GM12878 (cell line): ENCODE measurements around the gene CCN6. TPM values are rescaled to one million over a fixed set of nuclear protein-coding genes. Genes with fewer than 3 reads are reported as not detected.

ENCODE experiments used
- ATAC-seq: fragments of 200-7000 bp; cut with Tn5 transposase; 3 replicates; pipeline ENCODE4 v1.9.1; 2020; ENCODE audit warnings: mild to moderate bottlenecking, moderate library complexity
- BruUV-seq: library from RNA; stranded (reverse); fragments of 400-500 nt; replicated peaks from 2 replicates; lab custom pipeline; 2021; lab: Mats Ljungman, UMichigan
- CTCF ChIA-PET: fragments of 300-600 bp; sonication (Branson Sonifier 250); formaldehyde crosslinking; extraction: SDS; loops from one replicate; lab custom pipeline; 2021; ENCODE audit warnings: inconsistent platforms; lab: Yijun Ruan, JAX
- POLR2A ChIA-PET: fragments of 350-600 bp; formaldehyde crosslinking; extraction: SDS; loops from one replicate; lab custom pipeline; 2021; ENCODE audit warnings: inconsistent platforms; lab: Charles Lee
- RAD21 ChIA-PET: fragments of 300-600 bp; sonication (Branson Sonifier 250); formaldehyde crosslinking; loops from one replicate; lab custom pipeline; 2023; ENCODE audit warnings: antibody characterized with exemption; ENCODE audit not compliant: unreplicated experiment; lab: Charles Lee
- SMC1A ChIA-PET: fragments of 300-600 bp; sonication (Branson Sonifier 250); formaldehyde crosslinking; loops from one replicate; lab custom pipeline; 2023; ENCODE audit not compliant: unreplicated experiment, uncharacterized antibody; lab: Charles Lee
- DNase-seq: peaks from one replicate; pipeline ENCODE4 v3.0.0-alpha.2; 2011; ENCODE audit warnings: low read depth, low spot score
- FAIRE-seq: peaks from 3 replicates; lab custom pipeline; 2011; peaks lifted over from hg19 to GRCh38; lab: Jason Lieb, UNC
- H2AFZ ChIP-seq: 2 replicates; pipeline ENCODE4 v1.6.0; 2011; ENCODE audit warnings: low read depth, low read length, control low read depth; ENCODE audit not compliant: control insufficient read depth
- H3K27ac ChIP-seq: 2 replicates; pipeline ENCODE4 v1.5.1; 2011; ENCODE audit warnings: control low read depth; ENCODE audit not compliant: control insufficient read depth, insufficient read depth
- H3K27me3 ChIP-seq, 2 experiments: replicated peaks in 1 of 2; 2 replicates each; pipeline versions ENCODE4 v1.6.0 to v1.6.1; 2011; ENCODE audit warnings: low read length in 1 of 2; ENCODE audit not compliant: control insufficient read depth in 2 of 2, insufficient read depth in 2 of 2
- H3K36me3 ChIP-seq, 2 experiments: 2 replicates each; pipeline ENCODE4 v1.5.1; 2011; ENCODE audit warnings: low read length in 1 of 2; ENCODE audit not compliant: control insufficient read depth in 2 of 2, insufficient read depth in 2 of 2
- H3K4me1 ChIP-seq: 2 replicates; pipeline ENCODE4 v1.6.1; 2011; ENCODE audit warnings: mild to moderate bottlenecking, low read length, moderate library complexity, mixed read lengths; ENCODE audit not compliant: control insufficient read depth, insufficient read depth
- H3K4me2 ChIP-seq: 2 replicates; pipeline ENCODE4 v1.6.0; 2011; ENCODE audit warnings: control low read depth; ENCODE audit not compliant: control insufficient read depth, insufficient read depth
- H3K4me3 ChIP-seq: fragments of 200-600 bp; sonication (generic); 2 replicates; pipeline ENCODE4 v1.5.1; 2016
- H3K79me2 ChIP-seq: 2 replicates; pipeline ENCODE4 v1.6.0; 2011; ENCODE audit warnings: low read length; ENCODE audit not compliant: control insufficient read depth, insufficient read depth
- H3K9ac ChIP-seq: 2 replicates; pipeline ENCODE4 v1.8.0; 2011; ENCODE audit warnings: low read length, control low read depth, mixed read lengths; ENCODE audit not compliant: control insufficient read depth, insufficient read depth
- H3K9me3 ChIP-seq: replicated peaks from 3 replicates; pipeline ENCODE4 v1.5.1; 2011; ENCODE audit warnings: mild to moderate bottlenecking, low read length; ENCODE audit not compliant: control insufficient read depth, insufficient read depth
- H4K20me1 ChIP-seq: 2 replicates; pipeline ENCODE4 v1.6.0; 2011; ENCODE audit not compliant: control insufficient read depth, insufficient read depth
- CBFB ChIP-seq: IDR thresholded peaks from 2 replicates; pipeline ENCODE4 v1.6.1; 2016; ENCODE audit warnings: antibody characterized with exemption, low read depth
- CHD4 ChIP-seq: fragments of 200-600 bp; sonication (generic); IDR thresholded peaks from 2 replicates; pipeline ENCODE4 v1.6.1; 2016; ENCODE audit warnings: mild to moderate bottlenecking
- CREM ChIP-seq: IDR thresholded peaks from 2 replicates; pipeline ENCODE4 v1.6.1; 2014; ENCODE audit warnings: antibody characterized with exemption, low read depth
- EED ChIP-seq: sonication (generic); IDR thresholded peaks from 2 replicates; pipeline ENCODE4 v1.6.1; 2016; ENCODE audit warnings: antibody characterized with exemption, low read depth
- HDAC2 ChIP-seq: fragments of 200-600 bp; sonication (generic); IDR thresholded peaks from 2 replicates; pipeline ENCODE4 v1.6.1; 2017
- KLF5 ChIP-seq: fragments of 450-650 bp; IDR thresholded peaks from 2 replicates; pipeline ENCODE4 v1.6.1; 2014; ENCODE audit warnings: mild to moderate bottlenecking; ENCODE audit not compliant: partially characterized antibody
- MEF2B ChIP-seq: fragments of 450-650 bp; IDR thresholded peaks from 2 replicates; pipeline ENCODE4 v1.6.1; 2018; ENCODE audit warnings: mild to moderate bottlenecking, moderate library complexity; ENCODE audit not compliant: partially characterized antibody, poor library complexity, severe bottlenecking
- NBN ChIP-seq: fragments of 450-650 bp; IDR thresholded peaks from 2 replicates; pipeline ENCODE4 v1.6.1; 2016
- SIX5 ChIP-seq: IDR thresholded peaks from 2 replicates; pipeline ENCODE4 v1.6.1; 2011; ENCODE audit warnings: mild to moderate bottlenecking, low read depth, low read length, moderate library complexity; ENCODE audit not compliant: severe bottlenecking
- SREBF1 ChIP-seq: IDR thresholded peaks from 2 replicates; pipeline ENCODE4 v1.6.1; 2012; ENCODE audit warnings: mild to moderate bottlenecking, low read length
- WGBS: methylation state at CpG from one replicate; pipeline ENCODE4 v1.1.6; 2016; ENCODE audit warnings: low lambda C conversion rate; ENCODE audit not compliant: insufficient replicate concordance, insufficient coverage; ENCODE audit errors: missing lambda C conversion rate; 5-methylcytosine and 5-hydroxymethylcytosine counted together
- in situ Hi-C: fragments of 300-500 bp; cut with MboI; formaldehyde crosslinking; loops from 9 replicates; pipeline ENCODE4 v1.14.3; 2018; ENCODE audit warnings: mixed read lengths
- intact Hi-C: fragments of 100-400 bp; cut with micrococcal nuclease; formaldehyde crosslinking; loops from one replicate; pipeline ENCODE4 v1.14.2; 2022; ENCODE audit not compliant: unreplicated experiment
- polyA plus RNA-seq, 11 experiments: library from polyadenylated mRNA; depleted of rRNA in 4 of 11; unstranded in 6 of 11; stranded (reverse) in 5 of 11; fragments of >200 nt; fragmentation: Nextera tagmentation in 4 of 11; fragmentation: Illumina TruSeq in 1 of 11; extraction: Ambion mirVana in 4 of 11; extraction: Trizol in 1 of 11; gene quantifications; 1 replicate in 1 of 11; 2 replicates in 10 of 11; pipeline versions ENCODE4 v1.2.1 to v1.2.3, GENCODE V29; 2011 to 2016; ENCODE audit warnings: inconsistent platforms in 2 of 11, missing spikeins in 2 of 11, low read depth in 1 of 11
- total RNA-seq, 4 experiments: library from RNA; depleted of rRNA in 3 of 4; stranded (reverse); fragments of >200 nt in 3 of 4; fragmentation: Illumina TruSeq in 1 of 4; extraction: Trizol in 1 of 4; gene quantifications; 2 replicates each; pipeline versions ENCODE4 v1.2.1 to v1.2.3, GENCODE V29; 2013 to 2021
- TF ChIP-seq, protein P1 (sequence below): IDR thresholded peaks from 2 replicates; pipeline ENCODE4 v1.6.1; 2012; ENCODE audit warnings: improper control_type of control experiment, low read depth, low read length; ENCODE audit not compliant: insufficient replicate concordance

Gene CCN6
- total and polyA plus RNA-seq, 10 of the 15 experiments (the other 5 are each of a cell fraction or from before 2014, with no cell fraction given), result 0.05 to 0.24 (median 0.19) TPM; not detected in 5

DNA sequence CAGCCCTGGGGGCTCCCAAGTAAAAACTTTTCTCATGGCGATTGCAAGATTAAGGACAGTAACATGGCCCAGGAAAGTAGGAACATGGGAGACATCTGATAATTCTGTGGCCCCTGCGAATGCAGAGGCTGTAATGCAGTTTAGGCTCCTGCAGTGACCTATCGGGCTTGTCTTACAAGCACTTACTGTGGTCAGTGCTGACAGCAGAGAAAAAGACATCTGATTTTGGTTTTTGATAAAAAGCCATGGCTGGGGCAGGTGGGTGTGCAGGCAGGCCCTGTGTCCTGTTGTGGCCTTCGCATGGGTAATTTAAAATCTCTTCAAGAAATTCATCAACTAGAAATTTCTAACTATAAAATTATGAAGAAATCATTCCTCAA is 19.3 kb upstream of the CCN6 start:
- in situ Hi-C loops (loop anchor here (5.0 kb wide), 1 partner anchor 327 kb away; no protein-coding TSS in a partner anchor), intact Hi-C loops (no loop called here)
- Histone ChIP-seq H3K9ac (no peak overlapping the region), H2AFZ (no peak overlapping the region), H3K27ac (no peak overlapping the region), H3K9me3 (no peaks in the 10 kb centered on the region), H4K20me1 (no peaks in the 10 kb centered on the region), H3K36me3 (no peaks in the 10 kb centered on the region), H3K4me2 (no peak overlapping the region), H3K79me2 (no peaks in the 10 kb centered on the region), H3K27me3 (no peaks in the 10 kb centered on the region), H3K4me3 (no peak overlapping the region), H3K4me1 (no peaks in the 10 kb centered on the region)
- ChIA-PET CTCF (no interaction called here), RAD21 (no interaction called here), POLR2A (no interaction called here), SMC1A (interaction anchor here (1.5 kb wide), 1 partner anchor 324 kb away, joined by 4 read pairs; no protein-coding TSS in a partner anchor)
- TF ChIP-seq, protein P1, sequence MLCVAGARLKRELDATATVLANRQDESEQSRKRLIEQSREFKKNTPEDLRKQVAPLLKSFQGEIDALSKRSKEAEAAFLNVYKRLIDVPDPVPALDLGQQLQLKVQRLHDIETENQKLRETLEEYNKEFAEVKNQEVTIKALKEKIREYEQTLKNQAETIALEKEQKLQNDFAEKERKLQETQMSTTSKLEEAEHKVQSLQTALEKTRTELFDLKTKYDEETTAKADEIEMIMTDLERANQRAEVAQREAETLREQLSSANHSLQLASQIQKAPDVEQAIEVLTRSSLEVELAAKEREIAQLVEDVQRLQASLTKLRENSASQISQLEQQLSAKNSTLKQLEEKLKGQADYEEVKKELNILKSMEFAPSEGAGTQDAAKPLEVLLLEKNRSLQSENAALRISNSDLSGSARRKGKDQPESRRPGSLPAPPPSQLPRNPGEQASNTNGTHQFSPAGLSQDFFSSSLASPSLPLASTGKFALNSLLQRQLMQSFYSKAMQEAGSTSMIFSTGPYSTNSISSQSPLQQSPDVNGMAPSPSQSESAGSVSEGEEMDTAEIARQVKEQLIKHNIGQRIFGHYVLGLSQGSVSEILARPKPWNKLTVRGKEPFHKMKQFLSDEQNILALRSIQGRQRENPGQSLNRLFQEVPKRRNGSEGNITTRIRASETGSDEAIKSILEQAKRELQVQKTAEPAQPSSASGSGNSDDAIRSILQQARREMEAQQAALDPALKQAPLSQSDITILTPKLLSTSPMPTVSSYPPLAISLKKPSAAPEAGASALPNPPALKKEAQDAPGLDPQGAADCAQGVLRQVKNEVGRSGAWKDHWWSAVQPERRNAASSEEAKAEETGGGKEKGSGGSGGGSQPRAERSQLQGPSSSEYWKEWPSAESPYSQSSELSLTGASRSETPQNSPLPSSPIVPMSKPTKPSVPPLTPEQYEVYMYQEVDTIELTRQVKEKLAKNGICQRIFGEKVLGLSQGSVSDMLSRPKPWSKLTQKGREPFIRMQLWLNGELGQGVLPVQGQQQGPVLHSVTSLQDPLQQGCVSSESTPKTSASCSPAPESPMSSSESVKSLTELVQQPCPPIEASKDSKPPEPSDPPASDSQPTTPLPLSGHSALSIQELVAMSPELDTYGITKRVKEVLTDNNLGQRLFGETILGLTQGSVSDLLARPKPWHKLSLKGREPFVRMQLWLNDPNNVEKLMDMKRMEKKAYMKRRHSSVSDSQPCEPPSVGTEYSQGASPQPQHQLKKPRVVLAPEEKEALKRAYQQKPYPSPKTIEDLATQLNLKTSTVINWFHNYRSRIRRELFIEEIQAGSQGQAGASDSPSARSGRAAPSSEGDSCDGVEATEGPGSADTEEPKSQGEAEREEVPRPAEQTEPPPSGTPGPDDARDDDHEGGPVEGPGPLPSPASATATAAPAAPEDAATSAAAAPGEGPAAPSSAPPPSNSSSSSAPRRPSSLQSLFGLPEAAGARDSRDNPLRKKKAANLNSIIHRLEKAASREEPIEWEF, result no peak
- TF ChIP-seq EED (no peak), NBN (no peak), SIX5 (no peak), CHD4 (no peak), KLF5 (no peak), HDAC2 (no peak), MEF2B (no peak), CBFB (no peak), SREBF1 (no peak), CREM (no peak)
- DNase-seq (no peak), ATAC-seq (no peak), FAIRE-seq (no peak)
- BruUV-seq, result no TSS peak
- WGBS, result 58% methylated on average over 4 of the region's 4 CpGs
